ENCODE results near the gene CSMD2.

DNA sequence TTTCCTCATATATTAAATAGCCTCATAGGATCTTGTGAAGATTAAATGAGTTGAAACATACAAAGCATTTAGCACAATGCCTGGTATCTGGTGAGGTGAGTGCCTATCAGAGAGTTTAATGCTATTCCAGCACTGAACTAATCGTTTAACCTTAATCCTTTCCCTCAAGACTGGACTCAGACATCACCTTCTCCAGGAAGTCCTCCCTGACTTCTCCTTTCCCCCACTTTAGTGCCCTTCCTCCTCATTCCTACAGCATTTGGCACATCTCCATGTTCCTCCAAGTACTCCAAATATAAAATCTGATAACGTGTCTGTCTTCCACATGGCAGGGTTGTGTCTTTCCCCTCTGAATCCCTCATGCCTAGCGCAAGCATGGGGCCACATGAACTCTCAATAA is 632.8 kb downstream of the CSMD2 start:
- no peak for TF ChIP-seq POLR2A (IDR thresholded peaks at IDR 0.05)
- TF ChIP-seq, protein P1, sequence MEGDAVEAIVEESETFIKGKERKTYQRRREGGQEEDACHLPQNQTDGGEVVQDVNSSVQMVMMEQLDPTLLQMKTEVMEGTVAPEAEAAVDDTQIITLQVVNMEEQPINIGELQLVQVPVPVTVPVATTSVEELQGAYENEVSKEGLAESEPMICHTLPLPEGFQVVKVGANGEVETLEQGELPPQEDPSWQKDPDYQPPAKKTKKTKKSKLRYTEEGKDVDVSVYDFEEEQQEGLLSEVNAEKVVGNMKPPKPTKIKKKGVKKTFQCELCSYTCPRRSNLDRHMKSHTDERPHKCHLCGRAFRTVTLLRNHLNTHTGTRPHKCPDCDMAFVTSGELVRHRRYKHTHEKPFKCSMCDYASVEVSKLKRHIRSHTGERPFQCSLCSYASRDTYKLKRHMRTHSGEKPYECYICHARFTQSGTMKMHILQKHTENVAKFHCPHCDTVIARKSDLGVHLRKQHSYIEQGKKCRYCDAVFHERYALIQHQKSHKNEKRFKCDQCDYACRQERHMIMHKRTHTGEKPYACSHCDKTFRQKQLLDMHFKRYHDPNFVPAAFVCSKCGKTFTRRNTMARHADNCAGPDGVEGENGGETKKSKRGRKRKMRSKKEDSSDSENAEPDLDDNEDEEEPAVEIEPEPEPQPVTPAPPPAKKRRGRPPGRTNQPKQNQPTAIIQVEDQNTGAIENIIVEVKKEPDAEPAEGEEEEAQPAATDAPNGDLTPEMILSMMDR (IDR thresholded peaks at IDR 0.05) = no peak
